GM12865 (cell line): ENCODE measurements around the gene PAPPA.

Experiments
- DNase-seq: peaks from one replicate; pipeline ENCODE4 v3.0.0; 2010; ENCODE audit warnings: low read depth
- H3K4me3 ChIP-seq: 2 replicates; pipeline ENCODE4 v1.5.1; 2011; ENCODE audit warnings: mild to moderate bottlenecking, low read depth, low read length, control low read depth
- TF ChIP-seq, protein P1 (sequence below): IDR thresholded peaks from 2 replicates; pipeline ENCODE4 v1.5.1; 2011; ENCODE audit warnings: low read length, control low read depth, low read depth, inconsistent platforms; ENCODE audit not compliant: insufficient read depth; ENCODE audit errors: missing control alignments

The PAPPA gene

GRCh38 chr9:116151966-116152381 lies 1.6 kb upstream of the PAPPA start:
- TF ChIP-seq, protein P1, sequence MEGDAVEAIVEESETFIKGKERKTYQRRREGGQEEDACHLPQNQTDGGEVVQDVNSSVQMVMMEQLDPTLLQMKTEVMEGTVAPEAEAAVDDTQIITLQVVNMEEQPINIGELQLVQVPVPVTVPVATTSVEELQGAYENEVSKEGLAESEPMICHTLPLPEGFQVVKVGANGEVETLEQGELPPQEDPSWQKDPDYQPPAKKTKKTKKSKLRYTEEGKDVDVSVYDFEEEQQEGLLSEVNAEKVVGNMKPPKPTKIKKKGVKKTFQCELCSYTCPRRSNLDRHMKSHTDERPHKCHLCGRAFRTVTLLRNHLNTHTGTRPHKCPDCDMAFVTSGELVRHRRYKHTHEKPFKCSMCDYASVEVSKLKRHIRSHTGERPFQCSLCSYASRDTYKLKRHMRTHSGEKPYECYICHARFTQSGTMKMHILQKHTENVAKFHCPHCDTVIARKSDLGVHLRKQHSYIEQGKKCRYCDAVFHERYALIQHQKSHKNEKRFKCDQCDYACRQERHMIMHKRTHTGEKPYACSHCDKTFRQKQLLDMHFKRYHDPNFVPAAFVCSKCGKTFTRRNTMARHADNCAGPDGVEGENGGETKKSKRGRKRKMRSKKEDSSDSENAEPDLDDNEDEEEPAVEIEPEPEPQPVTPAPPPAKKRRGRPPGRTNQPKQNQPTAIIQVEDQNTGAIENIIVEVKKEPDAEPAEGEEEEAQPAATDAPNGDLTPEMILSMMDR, result no peak
- DNase-seq, result no peak
- no peak overlapping the region for H3K4me3 ChIP-seq

DNA sequence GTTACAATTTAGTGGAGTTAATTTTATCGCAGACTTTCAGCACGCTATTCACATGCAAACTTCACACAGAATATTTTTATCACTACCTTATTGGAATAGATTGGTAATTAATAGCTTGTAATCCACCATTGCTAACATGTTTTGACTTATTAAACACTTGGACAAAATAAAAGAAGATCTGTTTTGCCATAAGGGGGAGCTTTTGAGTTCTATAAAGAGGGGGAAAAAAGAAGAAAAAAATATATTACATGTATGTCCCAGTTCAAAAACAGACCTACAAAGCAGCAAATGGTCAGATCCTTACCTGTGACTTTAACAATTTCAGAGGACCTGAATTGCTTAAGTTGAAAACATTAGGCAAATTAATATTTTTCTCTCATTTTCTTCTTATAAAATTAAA lies 1.2 kb upstream of the PAPPA start:
- no peak overlapping the region for H3K4me3 ChIP-seq
- TF ChIP-seq, protein P1, result no peak
- no peak for DNase-seq

- DNase-seq, result no peak
These were observed 438 bp upstream of the PAPPA start for GRCh38 chr9:116152941-116153764.

DNA sequence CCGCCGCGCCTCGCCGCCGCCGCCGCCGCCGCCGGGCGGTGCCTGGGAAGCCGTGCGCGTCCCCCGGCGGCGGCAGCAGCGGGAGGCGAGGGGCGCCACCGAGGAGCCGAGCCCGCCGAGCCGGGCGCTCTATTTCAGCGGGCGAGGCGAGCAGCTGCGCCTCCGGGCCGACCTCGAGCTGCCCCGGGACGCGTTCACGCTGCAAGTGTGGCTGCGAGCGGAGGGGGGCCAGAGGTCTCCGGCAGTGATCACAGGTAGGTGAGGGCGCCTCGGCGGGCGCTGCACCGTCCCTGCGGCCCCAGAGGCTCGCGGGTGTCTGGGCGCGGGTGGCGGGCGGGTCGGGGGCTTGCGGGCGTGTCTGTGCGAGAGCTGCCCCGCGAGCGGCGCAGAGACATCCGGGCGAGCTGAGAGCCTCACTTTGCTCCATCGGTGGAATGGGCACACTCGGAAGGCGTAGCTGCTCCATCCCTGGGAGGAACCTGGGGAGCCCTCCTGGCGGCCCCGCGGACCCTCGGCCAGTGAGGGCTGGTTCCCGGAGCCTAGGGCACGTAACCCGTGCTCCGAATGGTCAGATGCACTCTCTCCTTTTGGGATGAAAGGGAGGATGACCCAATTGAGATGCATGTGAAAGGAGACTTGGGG lies 864 bp downstream of the PAPPA start:
- no peak overlapping the region for H3K4me3 ChIP-seq
- TF ChIP-seq, protein P1, result no peak
- DNase-seq, result no peak

More at GRCh38 chr9:116152941-116153764, 438 bp upstream of the PAPPA start:
- TF ChIP-seq, protein P1, result no peak
- no peak overlapping the region for H3K4me3 ChIP-seq

GRCh38 chr9:116154976-116155697 lies 1.5 kb downstream of the PAPPA start:
- DNase-seq, result no peak
- no peak overlapping the region for H3K4me3 ChIP-seq
- TF ChIP-seq, protein P1, result no peak

DNA sequence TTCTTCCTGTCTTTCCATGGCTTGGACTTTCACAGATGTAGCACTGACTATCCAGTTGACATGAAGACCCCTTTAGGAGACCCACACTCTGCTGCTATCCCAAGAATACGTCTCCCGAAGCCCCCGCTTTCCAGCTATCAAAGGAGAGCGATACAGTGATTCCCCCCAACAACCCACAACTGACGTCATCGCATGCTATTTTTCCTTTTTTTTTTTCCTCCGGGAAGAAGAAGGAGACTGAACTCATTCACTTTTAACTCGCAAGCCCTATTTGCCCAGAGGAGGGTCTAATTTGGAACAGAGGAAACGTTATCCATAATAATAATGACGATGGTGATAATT lies 2.1 kb downstream of the PAPPA start:
- DNase-seq, result no peak
- H3K4me3 ChIP-seq, result no peak overlapping the region
- TF ChIP-seq, protein P1, result no peak
